PC-9 (cell line): Measurements from ENCODE around the gene FYN.

ENCODE experiments used
- EZH2 ChIP-seq: fragments of 200-600 bp; sonication (generic); IDR thresholded peaks from 2 replicates; pipeline ENCODE4 v1.8.0; 2017; ENCODE audit warnings: antibody characterized with exemption, low read depth
- TF ChIP-seq, protein P1 (sequence below): fragments of 200-600 bp; sonication (generic); conservative IDR thresholded peaks from 2 replicates; pipeline ENCODE4 v1.6.1; 2017; ENCODE audit warnings: mixed run types, antibody characterized with exemption, mild to moderate bottlenecking, moderate library complexity

GRCh38 chr6:111818539-111819226 lies 54.6 kb downstream of the FYN start:
- TF ChIP-seq, protein P1, sequence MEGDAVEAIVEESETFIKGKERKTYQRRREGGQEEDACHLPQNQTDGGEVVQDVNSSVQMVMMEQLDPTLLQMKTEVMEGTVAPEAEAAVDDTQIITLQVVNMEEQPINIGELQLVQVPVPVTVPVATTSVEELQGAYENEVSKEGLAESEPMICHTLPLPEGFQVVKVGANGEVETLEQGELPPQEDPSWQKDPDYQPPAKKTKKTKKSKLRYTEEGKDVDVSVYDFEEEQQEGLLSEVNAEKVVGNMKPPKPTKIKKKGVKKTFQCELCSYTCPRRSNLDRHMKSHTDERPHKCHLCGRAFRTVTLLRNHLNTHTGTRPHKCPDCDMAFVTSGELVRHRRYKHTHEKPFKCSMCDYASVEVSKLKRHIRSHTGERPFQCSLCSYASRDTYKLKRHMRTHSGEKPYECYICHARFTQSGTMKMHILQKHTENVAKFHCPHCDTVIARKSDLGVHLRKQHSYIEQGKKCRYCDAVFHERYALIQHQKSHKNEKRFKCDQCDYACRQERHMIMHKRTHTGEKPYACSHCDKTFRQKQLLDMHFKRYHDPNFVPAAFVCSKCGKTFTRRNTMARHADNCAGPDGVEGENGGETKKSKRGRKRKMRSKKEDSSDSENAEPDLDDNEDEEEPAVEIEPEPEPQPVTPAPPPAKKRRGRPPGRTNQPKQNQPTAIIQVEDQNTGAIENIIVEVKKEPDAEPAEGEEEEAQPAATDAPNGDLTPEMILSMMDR = no peak
- no peak for TF ChIP-seq EZH2
